Fibroblast of pulmonary artery (primary cell): ENCODE data around the gene CTIF.

Experiments used
- DNase-seq: peaks from one replicate; pipeline ENCODE4 v3.0.0-alpha.2; 2010; ENCODE audit warnings: low read depth
- H3K4me3 ChIP-seq: replicated peaks from 2 replicates; pipeline ENCODE4 v1.5.1; 2011; ENCODE audit warnings: low read depth, mild to moderate bottlenecking, control low read depth, low read length, moderate library complexity
- TF ChIP-seq, protein P1 (sequence below): IDR thresholded peaks from 2 replicates; pipeline ENCODE4 v1.5.1; 2011; ENCODE audit warnings: mild to moderate bottlenecking, control low read depth, low read length, inconsistent platforms; ENCODE audit errors: missing control alignments

CTIF gene

GRCh38 chr18:48669991-48670750 is 131.3 kb downstream of the CTIF start:
- no peak overlapping the region for H3K4me3 ChIP-seq
- TF ChIP-seq, protein P1, sequence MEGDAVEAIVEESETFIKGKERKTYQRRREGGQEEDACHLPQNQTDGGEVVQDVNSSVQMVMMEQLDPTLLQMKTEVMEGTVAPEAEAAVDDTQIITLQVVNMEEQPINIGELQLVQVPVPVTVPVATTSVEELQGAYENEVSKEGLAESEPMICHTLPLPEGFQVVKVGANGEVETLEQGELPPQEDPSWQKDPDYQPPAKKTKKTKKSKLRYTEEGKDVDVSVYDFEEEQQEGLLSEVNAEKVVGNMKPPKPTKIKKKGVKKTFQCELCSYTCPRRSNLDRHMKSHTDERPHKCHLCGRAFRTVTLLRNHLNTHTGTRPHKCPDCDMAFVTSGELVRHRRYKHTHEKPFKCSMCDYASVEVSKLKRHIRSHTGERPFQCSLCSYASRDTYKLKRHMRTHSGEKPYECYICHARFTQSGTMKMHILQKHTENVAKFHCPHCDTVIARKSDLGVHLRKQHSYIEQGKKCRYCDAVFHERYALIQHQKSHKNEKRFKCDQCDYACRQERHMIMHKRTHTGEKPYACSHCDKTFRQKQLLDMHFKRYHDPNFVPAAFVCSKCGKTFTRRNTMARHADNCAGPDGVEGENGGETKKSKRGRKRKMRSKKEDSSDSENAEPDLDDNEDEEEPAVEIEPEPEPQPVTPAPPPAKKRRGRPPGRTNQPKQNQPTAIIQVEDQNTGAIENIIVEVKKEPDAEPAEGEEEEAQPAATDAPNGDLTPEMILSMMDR = no peak
- DNase-seq = no peak

DNA sequence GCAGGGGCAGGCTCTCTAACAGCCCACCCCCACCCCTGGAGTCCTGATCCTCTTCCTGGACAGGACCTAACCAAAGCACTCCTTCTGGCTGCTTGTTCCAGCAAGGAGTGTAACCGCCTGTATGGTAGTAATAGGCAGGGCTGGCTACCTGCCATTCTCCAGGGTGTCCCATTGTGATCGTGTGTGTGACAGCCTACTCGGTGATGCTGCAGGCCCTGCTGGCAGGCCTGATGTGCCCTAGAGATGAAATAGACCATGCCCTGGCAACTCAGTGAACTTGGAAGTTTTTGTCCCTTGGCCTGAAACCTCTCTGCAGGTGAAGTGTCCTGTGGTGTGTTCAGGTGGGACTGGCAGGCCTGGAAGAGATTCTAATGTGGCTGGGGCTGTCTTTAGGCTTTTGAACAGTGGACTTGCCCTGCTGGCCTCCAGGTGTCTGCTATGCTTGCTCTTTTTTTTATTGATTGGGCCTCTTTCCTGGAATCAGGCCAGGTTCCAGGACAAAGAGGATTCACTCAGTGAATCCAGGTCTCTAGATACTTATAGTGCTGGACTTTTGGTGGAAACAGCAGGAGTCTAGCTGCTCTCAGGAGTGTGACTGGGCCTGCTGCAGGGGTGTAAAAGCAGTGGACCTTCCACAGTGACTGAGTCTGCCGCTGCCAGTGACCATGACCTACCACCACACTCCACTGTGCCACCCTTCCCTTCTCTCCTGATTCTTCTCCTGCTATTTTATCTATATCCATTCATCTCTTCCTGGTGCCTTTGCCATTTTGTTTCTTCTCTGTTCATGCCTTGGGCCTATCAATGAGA is 132.1 kb downstream of the CTIF start:
- H3K4me3 ChIP-seq = no peak overlapping the region
- TF ChIP-seq, protein P1 = no peak
- no peak for DNase-seq

DNA sequence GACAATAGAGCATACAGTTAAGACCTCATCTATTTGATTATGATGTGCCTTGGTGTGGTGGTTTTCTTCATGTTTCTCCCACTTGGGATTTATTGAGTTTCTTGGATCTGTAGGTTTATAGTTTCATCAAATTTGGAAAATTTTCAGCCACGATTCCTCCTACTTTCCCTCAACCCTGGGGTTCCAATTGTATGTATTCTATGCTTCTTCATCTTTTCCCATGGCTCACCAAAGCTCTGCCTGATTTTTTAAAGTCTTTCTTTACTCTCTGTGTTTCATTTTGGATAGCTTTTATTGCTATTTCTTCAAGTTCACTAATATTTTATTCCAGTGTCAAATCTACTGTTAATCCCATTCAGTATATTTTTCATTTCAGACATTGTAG is 132.7 kb downstream of the CTIF start:
- TF ChIP-seq, protein P1 = no peak
- no peak for DNase-seq
- H3K4me3 ChIP-seq = no peak overlapping the region

DNA sequence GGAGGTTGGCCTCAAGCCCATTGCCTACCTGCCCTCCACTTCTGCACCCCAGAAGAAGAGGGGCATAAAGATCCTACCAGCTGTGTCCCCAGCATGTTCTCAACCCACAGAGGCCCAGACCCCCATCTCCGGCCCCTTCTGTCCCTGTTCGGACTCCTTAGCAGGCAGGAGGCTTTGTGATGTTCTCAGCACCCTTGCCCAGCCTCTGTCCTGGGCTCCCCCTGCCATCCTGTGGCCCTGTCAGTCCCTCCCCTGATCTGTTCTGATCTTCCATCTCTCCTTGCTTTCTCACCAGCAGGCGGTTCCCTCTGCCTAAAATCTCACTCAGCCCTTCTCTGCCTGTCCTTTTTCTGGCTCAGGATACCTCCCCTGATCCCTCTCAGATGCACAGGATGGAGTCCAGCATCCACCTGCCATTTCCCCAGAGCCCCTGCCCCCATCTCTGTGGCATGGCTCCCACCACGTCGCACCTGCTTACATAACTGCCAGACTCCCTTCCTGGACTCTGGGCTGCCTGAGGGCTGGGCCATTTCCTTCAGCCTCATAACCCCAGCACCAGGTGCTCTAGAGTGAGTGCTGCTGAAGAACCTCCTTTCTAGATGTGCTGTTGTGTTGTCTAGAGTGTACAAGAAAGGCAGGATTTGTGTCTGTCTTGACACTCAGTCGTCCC is 134.0 kb downstream of the CTIF start:
- TF ChIP-seq, protein P1 = no peak
- no peak for DNase-seq
- no peak overlapping the region for H3K4me3 ChIP-seq

DNA sequence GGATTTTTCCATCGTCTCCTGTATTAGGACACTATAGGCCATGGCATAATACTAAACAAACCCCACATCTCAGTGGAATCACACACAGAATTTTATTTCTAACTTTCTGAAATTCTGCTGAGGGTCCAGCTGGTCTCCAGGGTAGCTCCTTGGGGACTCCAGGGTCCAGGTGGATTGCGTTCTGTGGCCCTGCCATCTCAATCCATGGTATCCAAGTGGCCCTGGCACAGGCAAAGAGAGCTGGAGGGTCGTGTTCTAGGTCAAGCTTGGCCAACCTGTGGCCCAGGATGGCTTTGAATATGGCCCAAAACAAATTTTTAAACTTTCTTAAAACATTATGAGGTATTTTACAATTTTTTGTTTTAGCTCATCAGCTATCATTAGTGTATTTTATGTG is 134.6 kb downstream of the CTIF start:
- DNase-seq = no peak
- no peak overlapping the region for H3K4me3 ChIP-seq
- TF ChIP-seq, protein P1 = no peak

DNA sequence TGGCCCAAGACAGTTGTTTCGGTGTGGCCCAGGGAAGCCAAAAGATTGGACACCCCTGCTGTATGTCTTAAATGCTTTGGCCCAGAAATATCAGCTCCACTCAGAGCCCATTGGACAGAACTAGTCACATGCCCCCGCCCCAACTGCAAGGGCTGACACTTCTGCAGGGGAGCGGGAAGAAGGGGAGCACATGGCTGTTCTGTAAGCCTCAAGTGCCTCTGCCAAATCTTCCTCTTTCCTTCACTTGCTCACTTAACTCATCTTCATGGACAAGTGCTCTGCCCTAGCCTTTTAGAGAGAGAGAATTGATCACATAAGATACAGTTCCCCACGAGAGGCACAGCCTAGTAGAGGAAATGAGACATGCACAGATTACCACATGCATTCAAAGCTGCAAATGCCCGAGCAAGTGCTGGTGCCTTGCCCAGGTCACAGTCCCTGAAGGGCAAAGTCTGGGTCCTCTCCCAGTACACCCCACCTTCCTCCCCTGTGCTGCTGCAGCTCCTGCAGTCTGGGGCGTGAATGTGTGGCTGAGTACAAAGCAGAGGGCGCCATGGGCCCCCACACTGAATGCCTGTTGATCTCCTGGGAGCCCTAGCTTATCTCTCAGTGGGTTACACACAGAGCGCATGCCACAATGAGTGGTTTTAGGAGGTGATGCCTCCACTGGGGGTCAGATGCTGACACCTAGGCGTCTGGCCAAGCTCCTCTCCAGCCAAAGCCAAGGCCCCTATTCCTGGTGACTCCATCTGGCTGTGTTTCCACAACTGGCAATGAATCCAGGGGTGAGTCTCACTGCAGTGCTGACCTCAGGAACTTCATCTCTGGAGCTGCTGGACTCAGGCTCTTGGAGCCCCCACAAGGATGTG is 135.3 kb downstream of the CTIF start:
- peak; percentile 23 for DNase-seq
- H3K4me3 ChIP-seq = no peak overlapping the region
- TF ChIP-seq, protein P1 = no peak
